ENCODE results near the gene GNGT2.
"Not testable (repeated sequence)": the region's sequence is repeated elsewhere in the genome, so short reads cannot be mapped to it uniquely, and the experiment has no call there.

The GNGT2 gene

DNA sequence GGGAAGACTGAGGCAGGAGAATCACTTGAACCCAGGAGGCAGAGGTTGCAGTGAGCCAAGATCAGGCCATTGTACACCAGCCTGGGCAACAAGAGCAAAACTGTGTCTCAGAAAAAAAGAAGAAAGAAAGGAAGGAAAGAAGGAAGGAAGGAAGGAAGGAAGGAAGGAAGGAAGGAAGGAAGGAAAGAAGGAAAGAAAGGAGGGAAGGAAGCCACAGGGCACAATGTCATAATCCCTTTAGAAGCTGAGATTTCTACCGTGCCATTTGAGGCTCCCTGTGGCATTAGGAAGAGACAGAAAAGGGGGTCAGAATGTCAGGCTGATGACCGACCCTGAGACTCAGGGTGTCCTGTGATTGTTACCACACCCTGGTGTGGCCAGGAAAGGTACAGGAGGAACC lies 6.6 kb downstream of the GNGT2 start:
- no peak for DNase-seq (ENCODE audit: low spot score)

DNA sequence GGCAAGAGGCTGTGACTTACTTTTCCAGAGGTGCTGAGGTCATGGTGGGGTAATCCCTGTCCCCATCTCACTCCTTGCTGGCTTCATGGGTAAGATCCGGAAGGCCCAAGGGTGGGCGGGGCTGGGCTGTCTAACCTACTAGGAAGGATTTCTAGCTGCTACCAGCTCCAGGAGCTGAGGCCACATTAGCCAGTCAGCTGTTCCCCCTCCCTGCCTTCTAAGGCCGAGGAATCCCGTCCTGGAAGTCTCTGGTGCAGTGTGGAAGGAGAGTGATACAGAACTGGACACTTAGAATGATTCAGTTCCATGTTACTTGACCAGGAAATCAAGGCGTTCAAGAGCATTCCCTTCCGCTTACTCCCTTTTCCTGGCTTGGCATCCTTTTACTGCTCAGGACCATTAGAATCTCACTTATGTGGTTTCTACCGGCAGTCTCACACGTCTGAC lies 8.9 kb downstream of the GNGT2 start:
- DNase-seq (ENCODE audit: low spot score): no peak

DNA sequence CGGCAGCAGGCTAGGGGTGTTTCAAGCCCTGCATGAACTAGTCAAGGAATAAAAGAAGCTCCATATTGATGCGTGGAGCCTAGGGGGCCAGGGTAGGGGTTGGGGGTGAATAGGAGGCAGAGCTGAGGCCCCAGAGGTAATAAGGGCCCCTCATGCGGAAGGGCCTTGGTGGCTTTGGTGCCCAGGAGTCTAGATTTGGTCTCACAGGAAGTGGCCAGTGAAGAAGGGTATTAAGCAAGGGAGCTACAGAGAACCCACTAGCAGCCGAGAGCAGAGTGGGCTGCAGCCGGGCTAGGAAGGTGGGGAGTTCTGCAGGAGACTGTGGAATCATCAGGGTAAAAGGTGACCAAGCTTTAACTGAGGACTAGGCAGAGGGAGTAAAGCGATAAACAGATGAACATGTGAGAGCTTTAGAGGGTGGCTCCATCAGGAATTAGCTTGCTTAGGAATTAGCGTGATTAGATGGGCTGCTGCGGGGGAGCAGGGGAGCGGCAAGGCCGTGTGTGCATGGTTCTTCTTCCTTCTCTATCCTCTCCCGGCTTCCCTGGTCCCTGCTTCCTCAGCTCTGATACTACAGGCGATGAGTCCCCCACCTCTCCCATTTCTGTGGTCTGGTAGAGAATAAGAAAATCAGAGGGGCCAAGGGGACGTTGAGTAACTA lies 9.8 kb downstream of the GNGT2 start:
- DNase-seq (ENCODE audit: low spot score): no peak

DNA sequence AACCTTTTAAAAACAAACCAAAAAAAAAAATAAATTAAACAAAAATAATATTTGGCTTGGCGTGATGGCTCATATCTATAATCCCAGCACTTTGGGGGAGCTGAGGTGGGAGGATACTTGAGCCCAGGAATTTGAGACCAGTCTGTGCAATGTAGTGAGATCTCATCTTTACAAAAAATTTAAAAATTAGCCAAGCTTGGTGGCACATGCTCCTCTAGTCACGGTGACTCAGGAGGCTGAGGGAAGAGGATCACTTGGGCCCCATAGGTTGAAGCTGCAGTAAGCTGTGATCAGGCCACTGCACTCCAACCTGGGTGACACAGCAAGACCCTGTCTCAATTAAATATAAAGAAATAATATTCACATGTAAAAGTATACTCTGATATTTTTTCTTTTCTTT lies 12.2 kb downstream of the GNGT2 start:
- DNase-seq (ENCODE audit: low spot score): no peak

DNA sequence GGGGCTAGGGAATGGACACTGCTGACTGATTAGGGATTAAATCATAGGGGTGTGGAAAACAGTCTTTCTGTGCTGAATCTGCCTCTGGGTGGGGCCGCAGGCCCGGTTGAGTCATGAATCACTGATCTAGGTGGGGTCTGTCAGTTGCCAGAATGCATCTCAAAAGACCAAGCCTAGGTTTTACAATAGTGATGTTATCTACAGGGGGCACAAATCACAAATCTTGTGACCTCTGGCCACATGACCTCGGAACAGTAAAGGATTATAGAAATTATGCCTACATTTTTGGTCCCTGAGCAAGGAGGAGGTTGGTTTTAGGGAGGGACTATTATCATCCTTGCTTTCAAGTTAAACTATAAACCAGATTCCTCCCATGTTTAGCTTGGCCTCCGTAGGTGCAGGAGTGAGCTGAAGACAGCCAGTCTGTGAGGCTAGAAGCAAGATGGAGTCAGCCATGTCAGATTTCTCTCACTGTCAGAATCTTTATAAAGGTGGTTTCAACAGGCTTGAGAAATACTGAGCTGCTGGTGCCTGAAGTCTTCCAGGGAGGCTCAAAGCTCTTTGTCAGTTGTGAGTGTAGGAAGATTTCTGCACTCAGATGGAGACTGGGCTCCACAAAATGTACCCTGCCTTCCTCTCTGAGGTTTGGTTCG lies 12.9 kb downstream of the GNGT2 start:
- DNase-seq (ENCODE audit: low spot score): no peak

DNA sequence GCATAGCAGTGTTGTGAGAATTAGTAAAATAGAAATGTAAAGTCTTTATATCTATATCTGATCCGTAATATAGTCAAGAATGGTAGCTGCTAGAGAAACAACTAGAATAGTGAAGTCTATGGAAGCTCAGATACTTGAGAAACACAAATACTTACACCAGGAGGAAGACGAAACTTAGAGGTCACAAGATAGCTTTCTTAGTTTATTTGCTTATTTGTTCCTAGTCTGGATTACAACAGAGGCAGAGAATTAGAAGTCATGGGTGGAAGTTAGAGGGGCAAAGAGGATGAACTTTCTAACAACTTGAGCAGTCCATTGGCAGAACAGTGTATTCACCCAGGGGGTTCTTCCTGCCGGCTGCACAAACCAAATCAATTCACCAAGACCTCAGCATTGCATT lies 13.9 kb downstream of the GNGT2 start:
- DNase-seq (ENCODE audit: low spot score): no peak

DNA sequence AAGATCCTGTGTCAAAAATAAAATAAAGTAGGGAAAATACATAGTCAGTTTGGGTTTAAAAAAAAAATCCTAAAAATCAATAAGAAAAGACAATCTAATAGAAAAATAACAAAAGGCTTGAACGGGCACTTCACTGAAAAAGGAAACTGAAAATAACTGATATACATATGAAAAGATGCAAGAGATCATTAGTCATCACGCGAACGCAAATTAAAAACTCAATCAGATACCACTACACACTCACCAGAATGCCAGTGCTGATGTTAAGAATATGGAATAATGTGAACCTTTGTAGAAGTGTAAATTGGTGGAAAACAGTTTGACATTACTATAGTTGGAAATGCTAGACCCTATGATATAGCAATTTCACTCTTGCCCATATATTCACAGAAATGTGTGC lies 14.6 kb downstream of the GNGT2 start:
- DNase-seq (ENCODE audit: low spot score): no peak

DNA sequence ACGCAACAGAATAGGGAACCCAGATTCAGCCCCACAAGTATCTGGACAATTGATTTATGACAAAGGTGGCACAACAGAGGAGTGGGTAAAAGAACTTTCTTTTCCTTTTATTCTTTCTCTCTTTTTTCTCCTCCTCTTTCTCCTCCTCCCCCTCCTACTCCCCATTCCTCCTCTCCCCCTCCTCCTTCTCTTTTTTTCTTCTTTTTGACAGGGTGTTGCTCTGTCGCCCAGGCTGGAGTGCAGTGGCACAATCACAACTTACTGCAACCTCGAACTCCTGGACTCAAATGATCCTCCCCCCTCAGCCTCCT lies 16.1 kb downstream of the GNGT2 start:
- no peak for DNase-seq (ENCODE audit: low spot score)

DNA sequence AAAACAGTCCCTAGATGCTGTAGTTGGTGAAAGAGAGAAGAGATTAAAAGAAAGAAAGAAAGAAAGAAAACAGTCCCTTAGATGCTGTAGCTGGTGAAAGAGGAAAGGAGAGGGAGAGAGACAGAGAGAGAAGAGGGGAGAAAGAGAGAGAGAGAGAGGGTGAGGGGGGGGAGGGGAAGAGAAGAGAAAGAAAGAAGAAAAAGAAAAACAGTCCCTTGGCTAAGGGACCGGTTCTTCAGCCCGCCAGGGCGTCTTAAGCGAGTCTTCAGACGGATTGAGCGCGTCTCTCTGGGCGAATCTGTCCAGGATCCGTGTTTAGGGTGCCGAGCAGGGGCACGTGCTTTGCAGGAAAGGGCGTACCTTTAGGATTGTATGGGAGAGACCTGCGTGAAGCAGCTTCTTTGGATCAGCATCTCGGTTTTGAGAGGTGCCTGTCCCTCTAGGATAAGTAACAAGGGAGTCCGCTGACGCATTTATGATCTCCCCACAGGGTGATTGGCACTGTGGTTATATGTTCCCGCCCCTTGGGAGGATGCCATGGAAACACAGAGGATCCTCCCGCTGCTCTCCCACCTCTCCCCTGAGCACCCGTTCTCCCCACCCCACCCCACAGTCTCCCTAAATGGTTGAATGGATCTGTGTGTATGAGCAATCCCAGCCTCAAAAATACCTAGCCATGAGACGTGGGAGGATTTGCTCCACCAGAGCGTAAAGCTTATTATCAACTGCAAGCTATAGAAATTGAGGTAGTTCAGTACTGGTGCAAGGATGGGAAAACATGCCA lies 16.7 kb downstream of the GNGT2 start:
- DNase-seq (ENCODE audit: low spot score): peak; percentile 67

DNA sequence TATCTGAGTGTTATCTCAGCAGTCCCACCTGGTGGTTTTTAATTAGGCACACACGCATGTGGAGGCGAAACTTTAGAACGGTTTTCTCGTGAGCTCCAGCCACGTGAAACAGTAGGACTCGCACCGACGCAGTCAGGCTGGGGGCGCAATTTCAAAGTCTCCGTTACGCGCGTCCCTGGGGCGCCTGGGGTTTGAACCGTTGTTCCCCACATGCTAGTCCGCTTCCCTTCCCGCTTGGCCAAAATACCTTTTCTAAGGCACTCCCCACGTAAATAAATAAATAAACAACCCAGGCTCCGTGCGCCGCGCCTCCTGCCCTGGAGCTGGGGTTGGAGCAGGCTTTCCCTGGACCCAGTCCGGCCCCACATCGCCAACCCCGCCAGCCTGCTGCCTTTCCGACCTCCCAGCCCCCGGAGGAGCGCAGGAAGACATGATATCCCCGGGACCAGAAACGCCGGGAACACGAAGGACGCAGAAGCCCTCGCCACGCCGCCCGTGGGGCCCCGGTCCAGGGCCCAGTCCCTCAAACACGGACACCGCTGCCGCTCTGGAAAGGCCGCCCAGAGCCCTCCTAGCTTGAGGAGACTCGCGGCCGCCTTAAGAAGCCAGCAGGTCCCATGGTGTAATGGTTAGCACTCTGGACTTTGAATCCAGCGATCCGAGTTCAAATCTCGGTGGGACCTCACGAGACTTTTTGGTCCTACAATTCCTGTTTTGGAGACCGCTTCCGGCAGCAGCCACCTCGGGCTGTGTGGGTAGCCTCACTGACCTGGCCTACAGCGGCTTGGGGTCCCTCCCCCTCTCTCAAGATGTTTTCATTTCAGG lies 18.2 kb downstream of the GNGT2 start:
- peak; percentile 66 for DNase-seq (ENCODE audit: low spot score)

DNA sequence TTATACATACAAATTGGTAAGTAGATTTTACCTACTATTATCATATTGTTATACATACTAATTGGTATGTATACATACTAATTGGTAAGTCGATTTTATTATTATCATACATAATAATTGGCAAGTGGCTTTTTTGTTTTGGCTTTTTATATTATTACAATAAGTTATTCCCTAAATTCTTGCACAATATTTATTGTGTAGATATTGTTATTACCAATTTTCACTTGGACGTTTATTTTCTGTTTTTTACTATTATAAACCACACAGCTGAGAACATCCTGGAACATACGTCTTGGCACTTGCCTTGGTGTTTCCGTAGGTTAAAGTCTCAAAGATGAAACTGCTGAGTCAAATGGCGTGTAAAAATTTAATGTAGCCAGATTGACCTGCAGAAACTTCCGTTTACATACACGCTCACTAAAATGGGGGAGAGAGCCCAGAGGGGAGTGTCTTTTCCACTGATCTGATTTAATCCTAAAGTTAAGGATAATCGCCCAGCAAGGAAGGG lies 18.9 kb downstream of the GNGT2 start:
- DNase-seq (ENCODE audit: low spot score): no peak

DNA sequence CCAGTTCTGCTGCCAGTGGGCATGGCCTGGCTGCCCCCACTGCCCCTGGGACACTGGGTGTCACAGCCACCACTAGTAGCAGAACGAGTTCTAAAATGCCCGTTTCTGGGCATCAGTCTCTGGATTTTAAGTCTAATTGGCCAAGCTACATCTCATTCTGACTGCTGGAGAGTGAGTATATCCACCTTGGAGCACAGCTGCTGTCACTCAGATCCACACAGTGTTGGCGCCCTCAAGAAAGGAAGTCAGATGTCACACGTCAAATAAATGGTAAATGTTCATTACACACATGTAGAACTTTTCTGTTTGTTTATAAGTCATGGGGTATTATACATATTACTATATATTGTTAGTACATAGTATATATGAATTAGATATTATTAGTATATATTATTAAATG lies 19.4 kb downstream of the GNGT2 start:
- no peak for DNase-seq (ENCODE audit: low spot score)

DNA sequence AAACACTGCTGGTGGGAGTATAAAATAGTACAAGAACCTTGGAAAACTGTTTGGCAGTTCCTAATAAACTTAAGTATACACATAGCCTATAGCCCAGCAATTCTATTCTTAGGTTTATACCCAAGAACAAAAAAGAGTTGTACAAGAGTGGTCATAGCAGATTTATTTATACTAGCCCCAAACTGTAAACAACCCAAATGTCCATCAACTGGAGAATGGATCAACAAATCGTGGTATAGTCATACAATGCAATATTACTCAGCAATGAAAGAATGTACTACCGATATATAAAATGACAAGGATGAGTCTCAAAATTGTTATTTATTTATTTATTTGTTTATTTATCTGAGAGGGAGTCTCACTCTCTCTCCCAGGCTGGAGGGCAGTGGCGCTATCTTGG lies 23.1 kb downstream of the GNGT2 start:
- DNase-seq (ENCODE audit: low spot score): no peak

DNA sequence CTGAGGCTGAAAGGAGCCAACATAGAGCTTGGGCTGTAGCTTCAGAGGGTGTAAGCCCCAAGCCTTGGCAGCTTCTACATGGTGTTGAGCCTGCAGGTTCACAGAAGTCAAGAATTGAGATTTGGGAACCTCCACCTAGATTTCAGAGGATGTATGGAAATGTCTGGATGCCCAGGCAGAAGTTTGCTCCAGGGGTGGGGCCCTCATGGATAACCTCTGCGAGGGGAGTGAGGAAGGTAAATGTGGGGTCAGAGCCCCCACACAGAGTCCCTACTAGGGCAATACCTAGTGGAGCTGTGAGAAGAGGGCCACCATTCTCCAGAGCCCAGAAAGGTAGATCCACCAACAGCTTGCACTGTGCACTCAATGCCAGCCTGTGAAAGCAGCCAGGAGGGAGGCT lies 25.0 kb downstream of the GNGT2 start:
- not testable (repeated sequence) for DNase-seq (ENCODE audit: low spot score)

DNA sequence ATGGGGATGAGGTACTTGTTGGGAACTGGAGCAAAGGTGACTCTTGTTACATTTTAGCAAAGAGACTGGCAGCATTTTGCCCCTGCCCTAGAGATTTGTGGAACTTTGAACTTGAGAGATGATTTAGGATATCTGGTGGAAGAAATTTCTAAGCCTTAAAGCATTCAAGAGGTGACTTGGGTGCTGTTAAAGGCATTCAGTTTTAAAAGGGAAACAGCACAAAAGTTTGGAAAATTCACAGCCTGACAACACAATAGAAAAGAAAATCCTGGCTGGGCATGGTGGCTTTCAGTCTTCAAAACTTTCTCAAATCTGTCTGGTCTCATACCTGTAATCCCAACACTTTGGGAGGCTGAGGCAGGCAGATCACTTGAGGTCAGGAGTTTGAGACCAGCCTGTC lies 25.9 kb downstream of the GNGT2 start:
- DNase-seq (ENCODE audit: low spot score): not testable (repeated sequence)

DNA sequence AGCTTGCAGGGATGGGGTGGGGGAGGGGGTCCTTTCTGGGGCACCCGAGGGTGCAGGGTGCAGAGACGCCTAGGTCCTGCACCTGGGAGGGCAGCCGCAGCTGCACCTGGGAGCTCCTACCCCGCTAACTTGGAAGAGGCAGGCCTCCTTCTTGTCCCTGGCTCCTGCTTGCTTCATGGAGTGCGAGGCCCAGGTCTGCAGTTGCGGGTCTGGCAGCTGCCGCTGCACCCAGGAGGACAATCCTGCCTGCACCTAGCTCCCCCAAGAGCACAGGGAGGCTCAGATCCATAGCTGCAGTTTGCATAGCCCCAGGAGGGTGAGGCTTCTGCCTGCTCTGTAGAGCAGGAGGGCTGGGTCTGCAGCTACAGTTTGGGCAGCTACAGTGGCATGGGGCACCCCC lies 26.6 kb downstream of the GNGT2 start:
- DNase-seq (ENCODE audit: low spot score): no peak

DNA sequence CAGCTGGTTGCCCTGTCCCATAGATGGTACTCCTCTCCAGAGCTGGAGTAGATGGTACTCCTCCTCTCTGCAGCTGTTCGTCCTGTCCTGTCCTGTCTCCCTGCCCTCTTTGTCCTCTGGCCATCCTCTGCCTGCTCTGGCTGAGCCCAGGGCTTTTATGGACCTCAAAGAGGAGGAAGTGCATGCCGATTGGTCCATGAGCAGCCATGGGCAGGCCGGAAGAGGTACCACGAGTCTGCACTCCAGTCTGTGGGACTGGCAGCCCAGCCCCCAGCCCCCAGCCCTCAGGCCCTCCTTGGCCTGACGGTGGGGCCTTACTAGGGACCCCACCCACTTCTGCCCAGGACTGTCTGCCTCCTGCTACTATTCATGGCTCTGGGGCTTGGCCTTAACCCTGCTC lies 27.0 kb downstream of the GNGT2 start:
- DNase-seq (ENCODE audit: low spot score): no peak

DNA sequence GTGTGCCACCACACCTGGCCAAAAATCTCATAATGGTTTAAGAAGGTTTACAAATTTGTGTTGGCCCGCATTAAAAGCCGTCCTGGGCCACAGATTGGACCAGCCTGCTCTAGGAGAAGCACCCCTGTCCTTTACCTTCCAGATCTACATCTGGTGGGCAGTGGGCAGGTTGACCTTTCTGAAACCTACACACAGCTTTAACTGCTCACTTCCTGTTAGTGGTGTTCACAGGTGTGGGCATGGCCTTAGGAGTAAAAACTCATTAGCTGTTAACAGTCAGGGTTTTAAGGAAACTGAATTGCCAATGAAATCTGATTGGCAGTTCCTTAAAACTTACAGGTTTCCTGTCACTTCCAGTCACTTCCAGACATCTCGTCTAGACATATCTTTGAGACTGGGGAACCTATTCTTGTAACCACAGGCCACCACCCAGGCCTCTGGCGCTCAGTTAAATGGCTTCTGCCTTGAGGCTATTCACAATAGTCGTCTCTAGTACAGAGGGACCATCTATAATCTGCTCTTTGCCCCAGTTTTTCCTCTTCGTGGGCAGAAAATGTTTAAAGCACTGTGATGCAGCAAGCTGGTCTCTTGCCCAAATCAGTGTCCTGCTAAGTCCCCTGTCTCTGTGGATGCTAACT lies 29.3 kb downstream of the GNGT2 start:
- DNase-seq (ENCODE audit: low spot score): no peak

DNA sequence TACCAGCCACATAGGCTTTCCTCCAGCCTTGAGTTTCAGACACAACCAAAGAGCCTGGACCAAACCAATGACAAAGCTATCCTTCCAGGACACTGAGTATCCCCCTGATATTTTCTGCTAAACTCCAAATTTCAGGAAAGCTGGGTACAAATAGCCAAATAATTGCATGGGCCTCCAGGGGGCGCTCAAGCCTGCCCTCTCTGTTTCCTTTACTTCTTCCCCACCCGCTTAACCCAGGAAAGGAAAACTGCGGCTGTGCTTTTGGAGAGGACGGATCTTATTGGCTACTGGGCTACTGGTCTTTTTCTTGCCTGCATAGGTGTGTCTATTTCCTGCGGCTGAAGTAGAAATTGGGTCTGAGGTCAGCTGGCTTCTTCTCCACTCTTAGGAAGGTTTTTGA lies 30.1 kb downstream of the GNGT2 start:
- DNase-seq (ENCODE audit: low spot score): peak; percentile 84

DNA sequence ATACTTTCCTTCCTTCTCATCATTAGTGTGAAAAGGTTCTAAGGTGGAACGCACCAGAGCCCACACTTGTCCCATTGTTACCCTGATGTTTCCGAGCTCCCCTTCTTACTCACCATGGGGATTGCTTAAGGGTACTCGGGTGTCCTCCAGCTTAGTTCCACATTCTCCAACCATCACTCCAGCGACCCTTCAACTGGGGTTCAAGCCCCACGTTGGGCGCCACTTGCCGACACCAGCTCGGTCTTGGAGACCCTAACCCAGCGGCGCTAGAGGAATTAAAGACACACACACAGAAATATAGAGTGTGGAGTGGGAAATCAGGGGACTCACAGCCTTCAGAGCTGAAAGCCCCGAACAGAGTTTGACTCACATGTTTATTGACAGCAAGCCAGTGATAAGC lies 34.4 kb downstream of the GNGT2 start:
- DNase-seq (ENCODE audit: low spot score): not testable (repeated sequence)

DNA sequence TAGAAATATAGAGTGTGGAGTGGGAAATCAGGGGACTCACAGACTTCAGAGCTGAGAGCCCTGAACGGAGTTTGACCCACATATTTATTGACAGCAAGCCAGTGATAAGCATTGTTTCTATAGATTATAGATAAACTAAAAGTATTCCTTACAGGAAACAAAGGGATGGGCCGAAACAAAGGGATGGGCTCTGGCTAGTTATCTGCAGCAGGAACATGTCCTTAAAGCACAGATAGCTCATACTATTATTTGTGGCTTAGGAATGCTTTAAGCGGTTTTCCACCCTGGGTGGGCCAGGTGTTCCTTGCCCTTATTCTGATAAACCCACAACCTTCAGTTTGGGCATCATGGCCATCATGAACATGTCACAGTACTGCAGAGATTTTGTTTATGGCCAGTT lies 39.7 kb downstream of the GNGT2 start:
- DNase-seq (ENCODE audit: low spot score): not testable (repeated sequence)

DNA sequence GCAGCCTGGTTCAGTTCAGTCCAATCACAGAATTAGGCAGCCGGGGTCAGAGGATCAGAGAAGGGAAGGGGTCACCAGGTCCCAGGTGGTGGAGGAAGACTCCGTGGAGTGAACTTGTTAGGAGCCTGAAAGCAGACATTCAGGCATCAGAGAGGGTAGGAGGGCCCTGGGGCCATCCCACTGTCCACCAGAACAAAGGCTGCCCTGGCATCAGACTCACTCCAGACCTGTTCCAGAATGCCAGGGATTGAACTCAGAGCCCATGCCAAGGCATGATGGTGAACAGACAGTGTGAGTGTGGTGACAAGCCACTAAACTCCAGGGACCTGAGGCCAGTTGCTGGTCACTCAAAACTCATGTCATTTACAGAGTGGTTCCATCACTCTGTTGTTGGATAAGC lies 40.2 kb downstream of the GNGT2 start:
- DNase-seq (ENCODE audit: low spot score): no peak
